GM06990 (cell line): ENCODE measurements around the gene RIBC2.
A peak's percentile ranks its signal among the peaks of the same experiment; 100 is the strongest.
"Not testable (repeated sequence)": the region's sequence is repeated elsewhere in the genome, so short reads cannot be mapped to it uniquely, and the experiment has no call there.

ENCODE experiments used
- DNase-seq: peaks from one replicate; pipeline ENCODE4 v3.0.0-alpha.2; 2011; ENCODE audit not compliant: insufficient read length; ENCODE audit errors: extremely low read depth
- H3K27me3 ChIP-seq: replicated peaks from 2 replicates; pipeline ENCODE4 v1.6.0; 2011; ENCODE audit warnings: low read length; ENCODE audit not compliant: control insufficient read depth, insufficient read depth
- H3K36me3 ChIP-seq: 2 replicates; pipeline ENCODE4 v1.5.1; 2011; ENCODE audit warnings: low read length; ENCODE audit not compliant: control insufficient read depth, insufficient read depth
- H3K4me3 ChIP-seq: replicated peaks from 2 replicates; pipeline ENCODE4 v1.5.1; 2011; ENCODE audit warnings: low read depth, mild to moderate bottlenecking, control low read depth, low read length
- CTCF ChIP-seq: IDR thresholded peaks from 2 replicates; pipeline ENCODE4 v1.5.1; 2011; ENCODE audit warnings: low read length, control low read depth, mild to moderate bottlenecking, inconsistent platforms; ENCODE audit not compliant: insufficient read depth, poor library complexity, severe bottlenecking

RIBC2 gene

GRCh38 chr22:45413368-45414211 lies at the start of gene RIBC2, which contains the start of gene SMC1B:
RIBC2 (plus strand) TSS chr22:45413693; CDS start chr22:45413887, 194 bp downstream.
SMC1B (minus strand) TSS chr22:45413599; CDS start chr22:45413567, 32 bp downstream.
- DNase-seq = peak; percentile 85
- H3K27me3 ChIP-seq = no peaks in the 10 kb centered on the region
- H3K4me3 ChIP-seq = peak within 1 kb of the TSS; percentile 55
- H3K36me3 ChIP-seq = no peaks in the 10 kb centered on the region
- no peak for TF ChIP-seq CTCF

- Histone ChIP-seq H3K27me3 (no peaks in the 10 kb centered on the region), H3K36me3 (no peaks in the 10 kb centered on the region), H3K4me3 (no peak overlapping the region)
- TF ChIP-seq CTCF = no peak
- no peak for DNase-seq
These were observed 46.8 kb upstream of the RIBC2 start for GRCh38 chr22:45366713-45367112.

GRCh38 chr22:45373592-45373991 lies 39.9 kb upstream of the RIBC2 start:
- not testable (repeated sequence) for H3K36me3 ChIP-seq, H3K27me3 ChIP-seq, H3K4me3 ChIP-seq, DNase-seq

- no peaks in the 10 kb centered on the region for H3K36me3 ChIP-seq
- no peak overlapping the region for H3K4me3 ChIP-seq
- no peak for TF ChIP-seq CTCF
- peak; percentile 26 for DNase-seq
- H3K27me3 ChIP-seq = no peaks in the 10 kb centered on the region
These were observed 37.5 kb upstream of the RIBC2 start for GRCh38 chr22:45376009-45376408.

GRCh38 chr22:45376703-45377102 lies 36.8 kb upstream of the RIBC2 start:
- Histone ChIP-seq H3K27me3 (no peaks in the 10 kb centered on the region), H3K4me3 (no peak overlapping the region), H3K36me3 (no peaks in the 10 kb centered on the region)
- no peak for DNase-seq
- TF ChIP-seq CTCF = no peak

- Histone ChIP-seq H3K4me3 (no peak overlapping the region), H3K36me3 (no peaks in the 10 kb centered on the region)
- TF ChIP-seq CTCF = no peak
These were observed 32.1 kb upstream of the RIBC2 start for GRCh38 chr22:45381348-45381747.

More at GRCh38 chr22:45381348-45381747, 32.1 kb upstream of the RIBC2 start:
- DNase-seq = no peak
- no peaks in the 10 kb centered on the region for H3K27me3 ChIP-seq
